Stimulated activated CD8-positive, alpha-beta memory T cell treated with anti-CD3 and anti-CD28 coated beads, Interleukin-2, amount 100 ng/mL, for 48 hours (primary cell): ENCODE data around the gene PHOX2B.

Source experiments
- DNase-seq, 2 donors: peaks; one replicate each; pipeline ENCODE4 v3.0.0-alpha.2; 2020; ENCODE audit warnings: low read depth in 2 of 2

Gene PHOX2B

GRCh38 chr4:41748571-41749475 is at the start of gene PHOX2B:
Gene PHOX2B (minus strand): TSS chr4:41748725. CDS start chr4:41748610, 115 bp downstream.
- DNase-seq, result no peak

- DNase-seq, result no peak
Measured at GRCh38 chr4:41797260-41797659, 48.7 kb upstream of the PHOX2B start.

DNA sequence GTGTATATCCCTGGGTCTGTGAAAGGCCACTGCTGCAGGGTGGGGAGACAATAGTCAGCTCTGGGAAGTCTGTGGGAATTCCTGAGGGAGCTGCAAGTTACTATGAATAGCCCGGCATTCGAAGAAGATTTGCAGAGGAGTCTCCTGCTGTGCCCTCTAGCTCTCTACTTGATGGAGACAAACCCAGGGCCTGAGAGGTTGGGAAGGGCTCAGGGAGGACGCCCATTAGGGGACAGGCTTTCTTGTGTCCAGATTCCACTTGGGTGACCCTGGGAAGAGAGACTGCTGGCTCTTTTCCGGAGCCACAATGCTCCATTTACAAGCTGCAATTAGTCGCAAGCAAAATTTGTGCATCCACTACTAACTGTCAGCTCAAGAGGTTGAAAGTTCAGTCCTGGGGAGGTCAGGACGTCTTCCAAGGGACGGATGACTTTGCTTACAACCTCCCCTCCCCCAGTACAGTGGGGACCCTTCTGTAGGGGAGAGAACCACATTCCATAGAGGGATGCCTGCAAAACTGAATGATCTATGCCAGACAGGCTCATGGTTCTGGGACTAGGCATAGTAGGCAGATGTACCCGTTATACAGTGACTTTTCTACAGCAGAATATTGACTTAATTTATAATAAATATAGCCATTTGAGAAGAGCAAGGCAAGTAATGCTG is 48.2 kb upstream of the PHOX2B start:
- no peak for DNase-seq

- no peak for DNase-seq
Measured at GRCh38 chr4:41795796-41796385, 47.4 kb upstream of the PHOX2B start.

DNA sequence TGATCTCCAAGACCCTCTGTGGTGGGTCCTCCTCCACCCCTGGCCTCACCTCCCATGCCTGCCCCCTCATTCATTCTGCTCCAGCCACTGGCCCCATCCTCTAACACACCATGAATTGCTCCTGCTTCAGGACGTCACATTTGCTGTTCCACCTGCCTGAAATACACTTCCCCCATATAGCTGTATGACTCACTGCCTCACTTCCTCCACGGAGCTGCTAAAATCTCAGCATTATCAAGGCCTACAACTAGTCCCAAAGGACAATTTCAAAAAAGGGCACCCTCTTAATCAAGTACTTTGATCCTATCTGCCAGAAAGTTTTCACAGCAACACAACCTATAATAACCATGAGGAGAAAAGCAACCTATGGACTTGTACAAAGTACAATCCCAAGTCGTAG is 43.6 kb upstream of the PHOX2B start:
- no peak for DNase-seq

GRCh38 chr4:41791557-41791956 is 43.0 kb upstream of the PHOX2B start:
- DNase-seq, result no peak

GRCh38 chr4:41787931-41788330 is 39.4 kb upstream of the PHOX2B start:
- no peak for DNase-seq

DNA sequence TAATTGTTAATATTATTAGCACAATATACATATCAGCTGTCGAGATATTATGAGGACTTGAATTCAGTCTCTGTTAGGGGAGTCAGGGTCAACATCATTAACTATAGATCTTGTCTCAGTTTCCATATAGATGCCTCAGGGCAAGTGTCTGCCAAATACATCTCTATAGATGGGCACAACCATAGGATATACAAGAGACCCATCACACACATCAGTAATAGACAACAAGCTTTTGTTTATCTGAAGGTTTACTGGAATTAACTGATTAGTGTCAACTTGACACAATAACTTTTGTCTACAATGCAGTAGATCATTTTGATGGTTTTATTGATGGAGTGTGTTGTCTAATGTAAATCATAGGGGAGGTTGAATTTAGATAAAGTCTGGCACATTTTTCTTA is 37.1 kb upstream of the PHOX2B start:
- no peak for DNase-seq

DNA sequence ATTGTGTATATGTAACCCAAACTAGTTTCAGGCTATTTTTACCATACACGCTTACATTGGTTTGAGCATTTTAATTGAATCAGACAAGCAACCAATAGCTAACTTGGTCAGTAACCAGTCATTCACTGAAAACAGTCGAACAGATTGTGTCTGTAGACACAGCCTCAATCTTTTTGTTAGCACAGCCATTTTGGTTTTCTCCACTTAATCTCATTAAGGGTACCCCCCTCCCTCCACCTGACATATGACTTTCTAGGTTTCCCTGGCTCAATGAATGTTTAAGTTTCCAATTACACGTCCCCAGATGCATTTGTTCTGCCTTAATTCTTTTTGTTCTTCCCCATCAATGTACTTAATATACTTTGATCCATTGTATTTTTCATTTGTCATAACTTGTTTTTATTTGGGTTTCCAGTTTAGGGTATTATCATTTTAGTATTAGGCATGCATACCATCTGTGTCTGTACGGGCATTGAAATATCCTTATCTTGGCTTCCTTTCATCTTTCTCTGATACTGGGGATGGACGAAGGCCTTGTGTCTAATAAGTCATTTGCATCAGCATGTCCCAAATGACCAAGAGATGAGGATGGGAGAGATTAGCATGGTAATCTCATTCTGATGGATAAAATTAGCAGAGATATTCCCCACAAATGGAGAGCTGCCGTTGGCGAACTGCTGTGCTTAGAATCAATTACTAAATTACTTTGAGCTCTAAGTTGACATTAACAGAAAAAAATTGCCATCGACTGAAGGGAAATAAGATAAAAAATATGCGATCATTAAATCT is 35.9 kb upstream of the PHOX2B start:
- no peak for DNase-seq

GRCh38 chr4:41776466-41776865 is 27.9 kb upstream of the PHOX2B start:
- DNase-seq, result no peak

DNA sequence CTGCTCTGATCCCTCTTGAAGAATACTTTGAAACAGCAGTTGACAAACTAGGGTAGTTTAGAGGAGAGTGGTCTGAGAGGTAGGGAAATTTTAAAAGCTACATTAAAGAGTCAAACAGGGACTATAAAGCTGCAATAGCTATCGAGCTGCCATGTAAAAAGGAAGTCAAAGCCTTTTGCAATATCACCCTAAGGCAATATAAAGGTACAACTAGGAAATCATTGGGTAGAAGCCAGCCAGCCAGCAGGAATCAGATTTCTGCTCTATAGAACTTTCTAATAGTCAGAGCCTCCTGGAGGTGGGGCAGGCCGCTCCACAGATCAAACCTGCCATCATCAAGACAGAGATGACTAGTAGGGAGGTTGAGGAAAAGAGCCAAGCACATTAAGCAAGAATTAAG is 15.2 kb upstream of the PHOX2B start:
- no peak for DNase-seq

GRCh38 chr4:41758884-41759283 is 10.4 kb upstream of the PHOX2B start:
- DNase-seq, result no peak

DNA sequence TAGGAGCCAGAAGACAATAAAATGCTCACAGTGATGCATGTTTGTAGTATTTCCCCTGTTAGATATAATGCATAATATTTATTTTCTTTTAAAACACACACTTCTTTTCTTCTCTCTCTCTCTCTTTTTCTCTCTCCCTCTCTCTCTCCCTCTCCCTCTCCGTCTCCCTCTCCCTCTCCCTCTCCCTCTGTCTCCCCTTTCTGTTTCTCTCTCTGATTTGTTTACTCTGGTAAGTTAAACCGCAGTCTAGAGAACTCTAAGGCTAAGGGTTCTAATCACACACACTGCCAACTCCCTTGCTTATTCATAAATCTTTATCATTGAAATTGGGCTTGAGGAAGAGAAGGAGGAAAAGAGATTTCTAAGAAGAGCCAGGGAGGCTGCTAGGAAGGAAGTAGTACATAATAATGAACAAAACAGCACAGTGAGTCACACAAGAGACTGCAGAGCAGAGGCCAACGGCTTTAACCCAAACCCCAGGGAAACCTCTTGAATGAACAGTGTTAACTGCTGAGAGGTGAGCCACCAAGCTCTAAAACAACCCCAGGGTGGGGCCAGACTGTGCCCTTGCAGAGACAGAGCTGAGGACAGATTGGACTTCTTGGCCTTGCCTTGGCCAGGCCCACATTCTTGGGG is 9.1 kb upstream of the PHOX2B start:
- DNase-seq, result no peak

GRCh38 chr4:41753942-41754341 is 5.4 kb upstream of the PHOX2B start:
- no peak for DNase-seq

- no peak for DNase-seq
Measured at GRCh38 chr4:41752081-41752836, 3.7 kb upstream of the PHOX2B start.

DNA sequence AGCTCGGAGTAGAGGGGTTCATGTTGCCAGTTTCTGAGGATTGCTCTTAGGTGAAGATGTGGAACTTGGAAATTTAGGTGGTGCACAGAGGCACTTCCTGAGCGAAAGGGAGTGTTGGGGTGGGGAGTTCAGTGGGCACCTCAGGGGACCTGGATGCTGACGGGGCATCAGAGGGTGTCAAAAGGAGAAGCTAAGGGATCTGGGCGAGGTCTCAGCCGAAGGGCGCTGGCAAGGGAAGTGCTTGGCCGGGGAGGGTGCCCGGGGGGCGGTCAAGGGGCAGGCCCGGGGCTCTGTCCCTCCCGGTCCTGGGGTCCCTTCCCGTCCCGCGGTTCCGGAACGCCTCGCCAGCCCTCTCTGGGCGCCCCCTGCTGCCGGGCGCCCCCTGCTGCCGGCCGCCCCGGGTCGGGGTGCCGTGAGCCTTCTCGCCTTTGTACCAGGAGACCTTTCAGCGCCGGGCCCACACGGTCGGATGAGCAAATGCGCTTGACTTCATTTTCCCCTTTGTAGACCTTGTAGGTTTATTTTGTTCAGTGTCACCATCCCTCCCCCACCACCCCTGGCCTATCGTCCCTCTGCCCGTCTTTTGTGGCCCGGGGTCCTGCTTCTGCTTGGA is 3.0 kb upstream of the PHOX2B start:
- DNase-seq, result peak in 1 of 2 donors; percentile 2

GRCh38 chr4:41750626-41751448 is 2.3 kb upstream of the PHOX2B start:
- DNase-seq, result no peak

GRCh38 chr4:41750121-41750625 is 1.6 kb upstream of the PHOX2B start:
- no peak for DNase-seq

- DNase-seq, result no peak
Measured at GRCh38 chr4:41749631-41750039, 1.1 kb upstream of the PHOX2B start.
